NCI-H526 treated with DMSO at 0.1 percent for 48 hours (cell line): Measurements from ENCODE around the gene GTSE1.
A peak's percentile ranks its signal among the peaks of the same experiment; 100 is the strongest.

Experiments
- DNase-seq: peaks from one replicate; lab custom pipeline; 2025; lab: John Stamatoyannopoulos, UW

Gene GTSE1

GRCh38 chr22:46329616-46330015 is 32.9 kb downstream of the GTSE1 start:
- no peak for DNase-seq

DNA sequence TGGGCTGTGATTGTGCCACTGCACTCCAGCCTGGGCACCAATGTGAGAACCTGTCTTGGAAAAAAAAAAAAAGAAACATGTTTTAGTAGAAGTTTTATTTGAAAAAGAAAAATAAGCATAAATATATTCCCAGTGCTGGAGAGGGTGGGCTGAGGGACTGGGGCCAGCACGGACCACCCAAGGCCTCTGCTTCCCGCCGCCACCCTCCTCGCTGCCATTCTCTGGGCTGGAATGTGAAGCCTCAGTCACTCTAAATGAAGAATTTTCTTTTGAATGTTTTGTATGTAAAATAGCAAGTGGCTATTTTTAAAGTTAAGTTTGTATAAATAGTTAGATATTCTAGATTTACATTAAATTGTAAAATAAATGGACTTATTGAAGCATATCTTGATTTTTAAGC is 33.8 kb downstream of the GTSE1 start:
- DNase-seq = no peak

DNA sequence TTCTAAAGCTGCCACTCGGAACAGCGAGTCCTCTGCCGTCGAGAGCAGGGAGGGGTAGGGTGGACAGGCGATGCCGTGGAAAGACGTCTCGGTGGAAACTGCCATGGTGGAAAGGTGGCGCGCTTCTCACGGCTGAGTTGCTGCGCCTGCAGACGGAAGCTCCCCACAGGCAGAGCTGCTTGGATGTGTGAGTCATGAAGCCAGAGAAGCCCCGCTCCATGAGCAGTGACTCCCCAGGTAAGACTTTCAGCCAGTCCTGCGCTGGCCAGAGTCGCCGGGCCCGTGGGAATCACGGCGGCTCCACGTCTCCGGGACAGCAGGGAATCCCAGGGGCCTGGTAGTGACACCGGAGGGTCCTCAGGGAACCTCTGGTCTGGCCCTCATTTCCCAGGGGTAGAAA is 34.8 kb downstream of the GTSE1 start:
- no peak for DNase-seq

GRCh38 chr22:46335201-46336118 is 38.8 kb downstream of the GTSE1 start, which contains the start of gene TRMU:
TRMU (plus strand) TSS chr22:46335714; CDS start chr22:46335765, 51 bp downstream.
- DNase-seq = peak; percentile 39

DNA sequence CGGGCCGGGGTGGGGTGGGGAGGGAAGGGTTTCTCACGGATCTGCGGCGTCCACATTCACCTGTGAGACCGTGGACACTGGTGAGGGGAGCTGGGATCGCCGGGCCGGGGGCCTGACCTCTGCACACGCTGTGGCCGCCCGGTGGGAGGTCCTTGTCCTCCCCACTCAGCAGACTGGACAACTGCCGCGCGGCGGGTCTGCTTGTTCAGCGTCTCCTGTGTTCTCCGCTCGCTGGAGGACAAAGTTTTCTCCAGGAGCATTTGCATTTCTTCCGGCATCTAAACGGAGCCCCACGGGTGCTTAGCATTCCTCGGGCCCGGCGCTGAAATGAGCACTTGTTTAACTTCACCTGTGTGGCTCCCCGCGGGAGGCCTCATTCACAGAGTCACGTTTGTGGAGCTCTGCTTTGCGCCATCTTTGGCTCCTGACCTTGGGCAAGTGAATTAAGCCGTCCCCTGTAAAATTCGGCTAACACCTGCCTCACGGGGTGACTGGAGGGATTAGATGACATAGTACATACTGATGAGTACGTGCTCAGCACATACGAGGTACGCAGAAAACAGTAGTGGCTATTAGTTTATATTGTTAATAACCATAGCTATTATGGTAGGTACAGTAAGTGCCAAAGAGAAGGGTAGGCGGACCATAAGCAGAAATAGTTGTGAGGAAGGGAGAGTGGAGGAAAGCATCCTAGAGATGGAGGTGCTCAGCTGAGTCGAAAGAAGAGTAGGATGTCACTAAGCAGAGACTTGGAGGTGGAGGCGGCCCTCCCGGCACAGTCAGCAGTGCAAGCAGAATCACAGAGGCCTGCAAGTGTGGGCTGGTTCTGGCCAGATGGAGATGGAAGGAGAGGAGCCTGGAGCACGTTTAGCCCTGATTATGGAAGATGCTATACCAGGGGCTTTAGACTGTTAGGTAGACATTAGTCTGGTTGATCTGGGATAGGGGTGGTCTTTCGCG is 39.7 kb downstream of the GTSE1 start:
- no peak for DNase-seq

DNA sequence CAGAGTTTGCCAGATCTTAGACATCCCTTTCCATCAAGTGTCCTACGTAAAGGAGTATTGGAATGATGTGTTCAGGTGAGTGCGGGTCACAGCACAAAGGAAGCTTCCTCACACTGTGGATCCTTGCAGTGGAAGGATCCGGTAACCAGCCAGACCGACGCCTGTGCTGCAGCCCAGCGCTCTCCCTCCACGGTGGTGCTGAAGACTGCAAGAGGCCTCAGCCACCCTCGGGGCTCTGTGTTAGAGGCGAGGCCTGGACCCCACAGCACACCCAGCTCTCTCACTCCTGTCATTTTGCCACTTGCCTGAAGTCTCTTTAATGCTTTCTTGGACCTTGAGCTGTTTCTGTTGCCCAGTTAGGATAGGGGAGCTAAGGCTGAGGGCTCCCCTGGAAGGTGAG is 41.2 kb downstream of the GTSE1 start:
- no peak for DNase-seq

GRCh38 chr22:46338636-46339035 is 42.0 kb downstream of the GTSE1 start:
- DNase-seq = no peak

- no peak for DNase-seq
Measured at GRCh38 chr22:46339956-46340355, 43.3 kb downstream of the GTSE1 start.

DNA sequence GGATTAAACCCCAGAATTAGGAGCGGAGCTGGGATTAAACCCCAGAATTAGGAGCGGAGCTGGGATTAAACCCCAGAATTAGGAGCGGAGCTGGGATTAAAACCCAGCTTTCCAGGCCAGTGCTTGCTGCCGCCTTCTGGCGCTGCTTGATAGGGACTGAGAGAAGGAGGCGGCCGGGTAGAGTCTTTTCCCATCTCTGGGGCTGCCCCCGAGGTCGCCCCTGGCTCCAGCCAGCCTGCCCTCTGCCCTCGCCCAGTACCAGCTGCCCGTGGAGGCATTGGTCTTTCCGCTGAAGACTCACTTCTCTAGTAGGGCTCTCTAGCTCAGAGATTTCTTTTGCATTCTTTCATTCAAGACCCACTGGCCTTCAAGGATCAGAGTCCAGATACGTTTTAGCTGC is 44.0 kb downstream of the GTSE1 start:
- no peak for DNase-seq

- DNase-seq = no peak
Measured at GRCh38 chr22:46346680-46347405, 50.2 kb downstream of the GTSE1 start.

DNA sequence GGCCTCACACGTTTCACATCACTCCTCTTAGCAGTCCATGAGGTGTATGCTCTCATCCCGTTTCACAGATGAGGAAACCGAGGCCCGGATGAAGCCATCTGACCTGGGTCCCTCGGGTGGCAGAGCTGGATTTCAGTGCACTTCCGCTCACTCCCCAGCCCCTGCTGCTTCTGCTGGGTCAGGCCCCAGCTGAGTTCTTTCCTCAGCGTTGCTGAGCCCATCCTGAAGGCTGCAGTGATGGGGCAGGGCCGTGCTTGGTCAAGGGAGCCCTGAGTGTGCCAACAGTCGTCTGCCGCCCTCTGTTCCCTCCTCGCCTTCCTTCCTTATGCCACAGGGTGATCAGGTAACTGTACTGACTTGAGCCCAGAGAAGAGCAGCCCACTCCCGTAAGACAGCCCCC is 51.0 kb downstream of the GTSE1 start:
- DNase-seq = no peak

DNA sequence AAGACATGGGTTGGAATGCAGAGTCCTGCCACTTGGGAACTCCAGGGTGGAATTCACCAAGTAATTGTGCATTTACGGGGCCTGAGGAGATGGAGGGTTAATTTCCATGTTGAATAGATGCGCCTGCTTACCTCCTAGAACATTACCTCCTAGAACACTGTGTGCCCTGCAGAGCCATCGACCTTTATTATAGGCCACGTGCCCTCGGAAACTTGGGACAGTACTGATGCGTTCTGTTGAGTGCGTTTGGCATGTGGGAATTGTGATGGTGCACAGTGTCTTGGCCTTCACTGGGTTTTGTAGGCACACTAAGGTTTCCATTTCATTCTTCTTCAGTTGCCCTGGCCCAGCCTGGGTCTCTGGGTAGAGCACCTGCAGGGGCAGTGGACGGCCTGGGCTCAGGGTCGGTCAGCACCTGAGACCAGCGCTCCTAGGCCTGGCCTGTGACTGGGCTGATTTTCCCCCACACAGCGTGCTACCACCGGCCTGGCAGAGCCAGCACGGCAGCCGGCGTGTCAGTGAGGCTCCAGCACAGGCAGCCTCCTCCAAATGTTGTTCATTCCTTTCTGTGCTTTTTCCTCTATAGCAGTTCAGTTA is 51.5 kb downstream of the GTSE1 start:
- DNase-seq = no peak

DNA sequence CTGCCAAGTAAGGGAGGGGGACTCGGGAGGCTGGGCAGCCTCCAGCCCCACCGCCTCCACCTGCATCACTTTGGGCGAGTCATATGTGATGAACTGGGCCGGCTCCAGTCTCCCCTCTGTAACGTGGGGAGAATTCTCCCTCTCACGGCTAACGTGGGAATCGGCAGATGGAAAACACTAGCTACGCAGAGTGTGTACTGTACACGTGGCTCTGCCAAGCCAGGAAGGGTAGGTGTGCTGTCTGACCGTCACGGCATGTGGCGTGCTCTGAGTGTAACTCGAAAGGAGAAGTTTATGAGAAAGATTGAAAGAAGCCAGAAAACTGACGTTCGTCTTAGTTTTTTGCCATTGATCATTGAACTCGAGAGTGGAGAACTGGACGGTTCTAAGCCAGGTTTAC is 52.6 kb downstream of the GTSE1 start:
- no peak for DNase-seq

GRCh38 chr22:46349681-46350080 is 53.0 kb downstream of the GTSE1 start:
- no peak for DNase-seq

- DNase-seq = no peak
Measured at GRCh38 chr22:46350121-46350520, 53.5 kb downstream of the GTSE1 start.

- DNase-seq = no peak
Measured at GRCh38 chr22:46350646-46351045, 54.0 kb downstream of the GTSE1 start.

DNA sequence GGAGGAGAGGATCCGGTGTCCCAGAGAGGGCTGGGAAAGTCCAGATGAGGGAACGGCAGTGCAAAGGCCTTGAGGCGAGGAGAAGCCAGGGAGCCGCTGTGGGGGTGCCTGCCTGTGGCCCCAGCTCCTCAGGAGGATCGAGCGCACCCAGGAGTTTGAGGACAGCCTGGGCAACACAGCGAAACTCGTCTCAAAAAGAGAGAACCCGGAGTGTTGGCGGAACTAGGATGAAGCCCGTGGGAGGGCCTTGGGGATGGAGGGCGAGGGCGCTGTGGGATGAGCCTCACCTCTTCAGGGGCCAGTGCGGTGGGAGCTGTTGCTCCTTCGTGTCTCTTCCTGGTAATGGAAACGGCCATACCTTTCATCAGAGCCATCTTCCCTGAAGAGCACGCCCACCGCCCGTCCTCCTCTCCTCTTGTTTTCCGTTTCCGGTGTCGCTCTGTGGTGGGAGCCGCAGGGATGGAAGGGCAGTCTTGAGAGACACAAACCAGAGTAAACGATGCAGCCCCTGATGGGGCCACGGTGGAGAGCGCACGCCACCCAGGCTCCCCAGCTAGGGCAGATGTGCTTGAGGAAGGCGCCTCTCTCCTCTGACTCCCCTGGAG is 54.6 kb downstream of the GTSE1 start:
- no peak for DNase-seq

DNA sequence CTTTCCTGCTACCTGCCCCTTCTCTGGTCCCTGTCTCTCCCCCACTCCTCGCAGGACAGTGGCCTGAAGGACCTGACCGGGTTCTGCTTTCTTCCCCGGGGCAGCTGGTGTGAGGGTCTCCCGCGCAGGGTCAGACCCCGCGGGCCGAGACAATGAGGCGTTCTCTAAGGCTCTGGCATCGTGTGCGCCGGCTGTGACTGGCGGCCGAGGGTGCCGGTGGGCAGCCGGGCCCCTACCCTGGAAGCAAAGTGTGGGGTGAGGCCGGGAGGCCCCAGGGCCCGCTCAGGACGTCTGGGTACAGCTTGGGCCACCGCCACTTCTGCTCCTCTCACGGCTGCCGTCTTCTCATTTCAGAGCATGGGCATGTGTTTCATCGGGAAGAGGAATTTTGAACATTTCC is 55.1 kb downstream of the GTSE1 start:
- DNase-seq = no peak

GRCh38 chr22:46352276-46352675 is 55.6 kb downstream of the GTSE1 start:
- no peak for DNase-seq

- no peak for DNase-seq
Measured at GRCh38 chr22:46352691-46353386, 56.2 kb downstream of the GTSE1 start.
